H1 (cell line): Measurements from ENCODE around the gene SZT2. TPM values are rescaled to one million over a fixed set of nuclear protein-coding genes. Genes with fewer than 3 reads are reported as not detected.

Experiments used
- CTCF ChIA-PET: fragments of 300-600 bp; sonication (Branson Sonifier 250); formaldehyde crosslinking; loops from one replicate; lab custom pipeline; 2021; ENCODE audit not compliant: partially characterized antibody; lab: Charles Lee
- POLR2A ChIA-PET: fragments of 300-600 bp; sonication (Branson Sonifier 250); formaldehyde crosslinking; loops from one replicate; lab custom pipeline; 2021; ENCODE audit warnings: inconsistent platforms; ENCODE audit not compliant: partially characterized antibody; lab: Charles Lee
- DNase-seq, 2 experiments: peaks; one replicate each; pipeline versions ENCODE4 v3.0.0 to v3.0.0-alpha.2; 2010 to 2022; ENCODE audit warnings: low spot score in 2 of 2, low read depth in 1 of 2, mixed read lengths in 1 of 2
- FAIRE-seq: peaks from 2 replicates; lab custom pipeline; 2011; peaks lifted over from hg19 to GRCh38; lab: Jason Lieb, UNC
- H2AFZ ChIP-seq: 2 replicates; pipeline ENCODE4 v1.8.1; 2012; ENCODE audit warnings: low read length, inconsistent platforms
- H2AK5ac ChIP-seq: 2 replicates; pipeline ENCODE4 v1.6.1; 2013; ENCODE audit warnings: low read depth, low read length
- H2BK120ac ChIP-seq: replicated peaks from 2 replicates; pipeline ENCODE3; 2013; ENCODE audit warnings: low read depth, low read length, inconsistent platforms
- H2BK12ac ChIP-seq: 2 replicates; pipeline ENCODE4 v1.6.1; 2013; ENCODE audit warnings: low read depth, low read length
- H2BK15ac ChIP-seq: 2 replicates; pipeline ENCODE4 v1.6.1; 2013; ENCODE audit warnings: low read length
- H2BK20ac ChIP-seq: 2 replicates; pipeline ENCODE4 v1.6.1; 2013; ENCODE audit warnings: low read length
- H2BK5ac ChIP-seq: 2 replicates; pipeline ENCODE4 v1.6.1; 2013; ENCODE audit warnings: low read depth, low read length
- H3K14ac ChIP-seq: 2 replicates; pipeline ENCODE4 v1.6.1; 2013; ENCODE audit warnings: inconsistent platforms; ENCODE audit not compliant: insufficient read length
- H3K18ac ChIP-seq: 2 replicates; pipeline ENCODE4 v1.6.1; 2013; ENCODE audit warnings: low read length; ENCODE audit errors: extremely low read depth
- H3K23ac ChIP-seq: 2 replicates; pipeline ENCODE4 v1.6.1; 2013; ENCODE audit warnings: inconsistent platforms; ENCODE audit not compliant: insufficient read length
- H3K23me2 ChIP-seq: 2 replicates; pipeline ENCODE4 v1.6.1; 2013; ENCODE audit warnings: low read depth, low read length
- H3K27ac ChIP-seq: 2 replicates; pipeline ENCODE4 v1.6.1; 2011; ENCODE audit warnings: low read depth, low read length, inconsistent platforms
- H3K27me3 ChIP-seq, 4 experiments: replicated peaks in 1 of 4; 1 replicate in 1 of 4; 2 replicates in 3 of 4; pipeline versions ENCODE4 v1.6.1 to v1.8.1; 2011 to 2013; ENCODE audit warnings: low read length in 3 of 4, mild to moderate bottlenecking in 3 of 4, inconsistent platforms in 2 of 4, mixed read lengths in 2 of 4, moderate library complexity in 1 of 4; ENCODE audit not compliant: control insufficient read depth in 3 of 4, insufficient read depth in 3 of 4; ENCODE audit errors: extremely low read depth in 1 of 4
- H3K36me3 ChIP-seq, 4 experiments: 2 replicates each; pipeline versions ENCODE4 v1.6.1 to v1.8.1; 2011 to 2013; ENCODE audit warnings: mild to moderate bottlenecking in 4 of 4, low read length in 3 of 4, moderate library complexity in 2 of 4, control low read depth in 1 of 4, inconsistent platforms in 1 of 4; ENCODE audit not compliant: insufficient read depth in 4 of 4, control insufficient read depth in 2 of 4
- H3K4ac ChIP-seq: replicated peaks from 2 replicates; pipeline ENCODE3; 2013; ENCODE audit warnings: low read length, low read depth, mixed read lengths, inconsistent platforms; ENCODE audit not compliant: insufficient read length
- H3K4me1 ChIP-seq, 4 experiments: replicated peaks in 1 of 4; 1 replicate in 1 of 4; 2 replicates in 3 of 4; pipeline versions ENCODE4 v1.6.1 to v1.8.1; 2011 to 2013; ENCODE audit warnings: low read length in 3 of 4, inconsistent platforms in 2 of 4, mixed read lengths in 1 of 4; ENCODE audit not compliant: insufficient read depth in 4 of 4, control insufficient read depth in 3 of 4
- H3K4me2 ChIP-seq, 2 experiments: 2 replicates each; pipeline versions ENCODE4 v1.6.1 to v1.8.1; 2011 to 2013; ENCODE audit warnings: low read depth in 2 of 2, low read length in 2 of 2, control low read depth in 1 of 2, inconsistent platforms in 1 of 2, mild to moderate bottlenecking in 1 of 2; ENCODE audit not compliant: insufficient read depth in 1 of 2
- H3K4me3 ChIP-seq, 4 experiments: fragments of 200-600, 300-600 bp in 1 of 4; sonication (generic), shearing (Covaris generic), sonication (Bioruptor Twin) in 1 of 4; 2 replicates each; pipeline versions ENCODE4 v1.5.1 to v1.8.1; 2011 to 2016; ENCODE audit warnings: low read length in 4 of 4, low read depth in 3 of 4, control low read depth in 2 of 4, inconsistent platforms in 2 of 4, mild to moderate bottlenecking in 2 of 4, mixed read lengths in 1 of 4, moderate library complexity in 1 of 4; ENCODE audit not compliant: insufficient read depth in 2 of 4; ENCODE audit errors: extremely low read depth in 1 of 4
- H3K56ac ChIP-seq: replicated peaks from 2 replicates; pipeline ENCODE3; 2013; ENCODE audit warnings: low read depth, mild to moderate bottlenecking, mixed read lengths, low read length, inconsistent platforms; ENCODE audit not compliant: insufficient read length
- H3K79me1 ChIP-seq: 2 replicates; pipeline ENCODE4 v1.6.1; 2013; ENCODE audit warnings: low read depth, low read length, control low read depth
- H3K79me2 ChIP-seq, 2 experiments: 2 replicates each; pipeline versions ENCODE4 v1.6.1 to v1.8.1; 2012 to 2013; ENCODE audit warnings: low read length in 2 of 2, mild to moderate bottlenecking in 2 of 2, inconsistent platforms in 1 of 2; ENCODE audit not compliant: insufficient read depth in 2 of 2, control insufficient read depth in 1 of 2
- H3K9ac ChIP-seq, 4 experiments: replicated peaks in 1 of 4; 1 replicate in 1 of 4; 2 replicates in 3 of 4; pipeline versions ENCODE4 v1.6.1 to v1.8.1; 2011 to 2013; ENCODE audit warnings: low read depth in 3 of 4, low read length in 3 of 4, control low read depth in 2 of 4, mild to moderate bottlenecking in 2 of 4, moderate library complexity in 2 of 4, inconsistent platforms in 1 of 4; ENCODE audit errors: extremely low read depth in 1 of 4
- H3K9me3 ChIP-seq, 2 experiments: 2 replicates each; pipeline versions ENCODE4 v1.6.1 to v1.8.1; 2012 to 2013; ENCODE audit warnings: mild to moderate bottlenecking in 2 of 2, moderate library complexity in 2 of 2, control low read depth in 1 of 2, inconsistent platforms in 1 of 2, low read depth in 1 of 2, low read length in 1 of 2, mixed read lengths in 1 of 2; ENCODE audit not compliant: insufficient read depth in 2 of 2
- H4K20me1 ChIP-seq, 2 experiments: replicated peaks in 1 of 2; 2 replicates each; pipeline versions ENCODE3 to v1.8.1; 2011 to 2013; ENCODE audit warnings: inconsistent platforms in 2 of 2, low read length in 2 of 2, mild to moderate bottlenecking in 1 of 2; ENCODE audit not compliant: insufficient read depth in 2 of 2, control insufficient read depth in 1 of 2
- H4K5ac ChIP-seq: 2 replicates; pipeline ENCODE4 v1.6.1; 2013; ENCODE audit warnings: low read length, low read depth, mixed read lengths, inconsistent platforms; ENCODE audit not compliant: insufficient read length
- H4K8ac ChIP-seq: 2 replicates; pipeline ENCODE4 v1.8.0; 2013; ENCODE audit warnings: mild to moderate bottlenecking, moderate library complexity, low read length, inconsistent platforms; ENCODE audit not compliant: insufficient read depth; ENCODE audit errors: extremely low read depth
- H4K91ac ChIP-seq: replicated peaks from 2 replicates; pipeline ENCODE3; 2013; ENCODE audit warnings: low read length, mixed read lengths, inconsistent platforms; ENCODE audit not compliant: insufficient read length
- BRCA1 ChIP-seq: IDR thresholded peaks from 2 replicates; pipeline ENCODE4 v1.6.1; 2012; ENCODE audit warnings: low read depth, low read length, improper control_type of control experiment
- CHD2 ChIP-seq: IDR thresholded peaks from 2 replicates; pipeline ENCODE4 v1.6.1; 2012; ENCODE audit warnings: low read length, improper control_type of control experiment
- CREB1 ChIP-seq: IDR thresholded peaks from 2 replicates; pipeline ENCODE4 v1.6.1; 2012; ENCODE audit warnings: inconsistent platforms
- POLR2A ChIP-seq, 2 experiments: IDR thresholded peaks; 1 replicate in 1 of 2; 2 replicates in 1 of 2; pipeline ENCODE4 v1.6.1; 2011; ENCODE audit warnings: low read depth in 2 of 2, low read length in 2 of 2, mild to moderate bottlenecking in 2 of 2; ENCODE audit errors: control extremely low read depth in 1 of 2
- RBBP5 ChIP-seq: IDR thresholded peaks from 2 replicates; pipeline ENCODE4 v1.7.1; 2012; ENCODE audit warnings: low read depth, mild to moderate bottlenecking, inconsistent platforms, low read length, moderate library complexity, borderline replicate concordance
- SUZ12 ChIP-seq: fragments of 200-600 bp; sonication (generic); IDR thresholded peaks from 2 replicates; pipeline ENCODE4 v1.6.1; 2012; ENCODE audit warnings: mild to moderate bottlenecking, inconsistent platforms, low read length, moderate library complexity, mixed read lengths
- WGBS, 2 experiments: shearing (Covaris generic) in 1 of 2; methylation state at CpG; one replicate each; pipeline versions ENCODE4 v1.1.6 to v1.1.7; 2013 to 2015; ENCODE audit warnings: low lambda C conversion rate in 2 of 2, mixed read lengths in 2 of 2, inconsistent platforms in 1 of 2, low coverage in 1 of 2, missing lambda C conversion rate in 1 of 2; ENCODE audit not compliant: insufficient replicate concordance in 2 of 2, insufficient coverage in 1 of 2, insufficient read length in 1 of 2; ENCODE audit errors: extremely low coverage in 1 of 2, missing lambda C conversion rate in 1 of 2; 5-methylcytosine and 5-hydroxymethylcytosine counted together
- polyA plus RNA-seq, 7 experiments: library from polyadenylated mRNA; depleted of rRNA in 3 of 7; stranded (reverse) in 5 of 7; unstranded in 2 of 7; fragments of >200 nt in 5 of 7; fragments of 200-250 nt in 2 of 7; gene quantifications; 1 replicate in 5 of 7; 2 replicates in 1 of 7; 4 replicates in 1 of 7; pipeline versions ENCODE4 v1.2.1 to v1.2.3, GENCODE V29; 2011 to 2013; ENCODE audit warnings: missing spikeins in 2 of 7, mixed read lengths in 2 of 7
- total RNA-seq: library from RNA; stranded (reverse); fragmentation: NEBNext Ultra II Directional; extraction: Animal tissue kit (Norgen Biotek cat#: 25700); gene quantifications from 2 replicates; pipeline ENCODE4 v1.2.1, GENCODE V29; 2021

Gene SZT2
- total and polyA plus RNA-seq, 2 of the 8 experiments (the other 6 are each of a cell fraction or from before 2014, with no cell fraction given) = 4.7 to 12.9 TPM

DNA sequence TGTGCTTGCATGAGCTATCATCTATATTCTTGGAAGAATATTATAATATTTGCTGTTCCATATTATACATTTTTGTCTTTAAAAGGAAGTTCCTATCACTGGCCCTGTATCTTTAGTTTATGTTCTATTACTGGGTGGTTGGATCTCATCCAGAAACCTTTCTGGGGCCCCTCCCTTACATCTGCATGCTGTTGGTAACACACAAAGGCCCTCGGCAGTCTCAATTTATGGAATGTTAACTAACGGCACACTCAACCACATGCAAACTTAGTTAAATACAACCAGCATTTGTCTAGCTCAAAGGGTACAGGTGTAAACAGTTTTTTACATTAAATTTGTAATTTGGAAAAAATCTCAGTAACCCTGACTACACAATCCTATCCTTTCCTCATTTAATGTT lies 73.8 kb downstream of the SZT2 start:
- Histone ChIP-seq H2BK12ac (no peak overlapping the region), H3K56ac (no peak overlapping the region), H3K4me2 (no peak overlapping the region), H2BK120ac (no peak overlapping the region), H3K4me1 (no peaks in the 10 kb centered on the region), H4K8ac (no peak overlapping the region), H3K79me2 (no peaks in the 10 kb centered on the region), H3K27me3 (no peaks in the 10 kb centered on the region), H3K23me2 (no peaks in the 10 kb centered on the region), H3K23ac (no peak overlapping the region), H4K20me1 (no peaks in the 10 kb centered on the region), H2BK20ac (no peak overlapping the region), H3K27ac (no peak overlapping the region), H3K14ac (no peak overlapping the region), H4K5ac (no peak overlapping the region), H3K4me3 (no peak overlapping the region), H3K79me1 (no peaks in the 10 kb centered on the region), H2BK15ac (no peak overlapping the region), H2AK5ac (no peak overlapping the region), H2BK5ac (no peak overlapping the region), H3K4ac (no peak overlapping the region), H3K18ac (no peak overlapping the region), H4K91ac (no peak overlapping the region), H3K9ac (no peak overlapping the region), H3K9me3 (no peaks in the 10 kb centered on the region), H3K36me3 (no peaks in the 10 kb centered on the region), H2AFZ (no peak overlapping the region)
- CTCF ChIA-PET = interaction anchor here (2.1 kb wide), 1 partner anchor 10 kb away, joined by 10 read pairs; the partner anchor contains the start of gene HYI
- no peak for TF ChIP-seq SUZ12
- TF ChIP-seq POLR2A (IDR thresholded peaks at IDR 0.05; ENCODE audit: control extremely low read depth in 1 of 2, low read depth in 2 of 2, low read length in 2 of 2) = no peak
- no peak for TF ChIP-seq CHD2
- TF ChIP-seq CREB1 = no peak
- no peak for TF ChIP-seq BRCA1
- no peak for TF ChIP-seq RBBP5
- WGBS, 2 experiments = 90% methylated on average over 2 of the region's 2 CpGs; no CpG with 5 or more reads in 1 of the 2 experiments
- DNase-seq (no peak), FAIRE-seq (no peak)
- POLR2A ChIA-PET = interaction anchor here (1.1 kb wide), 1 partner anchor 9 kb away, joined by 3 read pairs; no protein-coding TSS in a partner anchor
